HCT116 (cell line): ENCODE measurements around the gene PHKA2.

Source experiments
- CEBPB ChIP-seq: IDR thresholded peaks from 2 replicates; pipeline ENCODE4 v1.6.1; 2012; ENCODE audit warnings: low read depth
- ELF1 ChIP-seq: IDR thresholded peaks from 2 replicates; pipeline ENCODE4 v1.6.1; 2012; ENCODE audit warnings: low read depth, borderline replicate concordance
- EZH2 ChIP-seq: fragments of 200-600 bp; sonication (generic); IDR thresholded peaks from 2 replicates; pipeline ENCODE4 v1.6.1; 2017; ENCODE audit warnings: antibody characterized with exemption, mixed run types
- EZH2phosphoT487 ChIP-seq: fragments of 200-600 bp; IDR thresholded peaks from 2 replicates; pipeline ENCODE4 v1.6.1; 2018; ENCODE audit warnings: antibody characterized with exemption, borderline replicate concordance
- POLR2AphosphoS5 ChIP-seq: IDR thresholded peaks from 2 replicates; pipeline ENCODE4 v1.6.1; 2011; ENCODE audit warnings: mild to moderate bottlenecking, low read depth, low read length, moderate library complexity
- SP1 ChIP-seq: IDR thresholded peaks from 2 replicates; pipeline ENCODE4 v1.6.1; 2012; ENCODE audit warnings: low read depth
- ZFX ChIP-seq: fragments of 450-650 bp; IDR thresholded peaks from 2 replicates; pipeline ENCODE4 v1.6.1; 2017
- TF ChIP-seq, protein P1 (sequence below), 3 experiments: fragments of 200-600 bp in 1 of 3; sonication (generic) in 1 of 3; IDR thresholded peaks in 2 of 3; conservative IDR thresholded peaks in 1 of 3; 2 replicates each; pipeline ENCODE4 v1.5.1; 2012 to 2017; ENCODE audit warnings: low read depth in 2 of 3, low read length in 2 of 3, antibody characterized with exemption in 1 of 3, borderline replicate concordance in 1 of 3, control low read depth in 1 of 3, mild to moderate bottlenecking in 1 of 3, mixed read lengths in 1 of 3, mixed run types in 1 of 3, moderate library complexity in 1 of 3; ENCODE audit not compliant: insufficient read depth in 1 of 3

GRCh38 chrX:19028560-19028959 lies 44.6 kb upstream of the PHKA2 start:
- TF ChIP-seq EZH2 (no peak), POLR2AphosphoS5 (no peak), ELF1 (no peak), EZH2phosphoT487 (no peak), ZFX (no peak), CEBPB (no peak), SP1 (no peak)
- TF ChIP-seq, protein P1, sequence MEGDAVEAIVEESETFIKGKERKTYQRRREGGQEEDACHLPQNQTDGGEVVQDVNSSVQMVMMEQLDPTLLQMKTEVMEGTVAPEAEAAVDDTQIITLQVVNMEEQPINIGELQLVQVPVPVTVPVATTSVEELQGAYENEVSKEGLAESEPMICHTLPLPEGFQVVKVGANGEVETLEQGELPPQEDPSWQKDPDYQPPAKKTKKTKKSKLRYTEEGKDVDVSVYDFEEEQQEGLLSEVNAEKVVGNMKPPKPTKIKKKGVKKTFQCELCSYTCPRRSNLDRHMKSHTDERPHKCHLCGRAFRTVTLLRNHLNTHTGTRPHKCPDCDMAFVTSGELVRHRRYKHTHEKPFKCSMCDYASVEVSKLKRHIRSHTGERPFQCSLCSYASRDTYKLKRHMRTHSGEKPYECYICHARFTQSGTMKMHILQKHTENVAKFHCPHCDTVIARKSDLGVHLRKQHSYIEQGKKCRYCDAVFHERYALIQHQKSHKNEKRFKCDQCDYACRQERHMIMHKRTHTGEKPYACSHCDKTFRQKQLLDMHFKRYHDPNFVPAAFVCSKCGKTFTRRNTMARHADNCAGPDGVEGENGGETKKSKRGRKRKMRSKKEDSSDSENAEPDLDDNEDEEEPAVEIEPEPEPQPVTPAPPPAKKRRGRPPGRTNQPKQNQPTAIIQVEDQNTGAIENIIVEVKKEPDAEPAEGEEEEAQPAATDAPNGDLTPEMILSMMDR (IDR thresholded peaks at IDR 0.05 in 2 of 3, conservative IDR thresholded peaks at IDR 0.05 in 1 of 3; ENCODE audit: borderline replicate concordance in 1 of 3, insufficient read depth in 1 of 3, low read depth in 2 of 3, low read length in 2 of 3): no peak
